Epithelial cell of proximal tubule (primary cell): Measurements from ENCODE around the gene MYO1D. TPM values are rescaled to one million over a fixed set of nuclear protein-coding genes. Genes with fewer than 3 reads are reported as not detected.
"Not testable (repeated sequence)": the region's sequence is repeated elsewhere in the genome, so short reads cannot be mapped to it uniquely, and the experiment has no call there.

Experiments
- DNase-seq: peaks from one replicate; pipeline ENCODE4 v3.0.0-alpha.2; 2011; ENCODE audit warnings: low read depth
- H3K4me3 ChIP-seq: 2 replicates; pipeline ENCODE4 v1.5.1; 2011; ENCODE audit warnings: low read depth, mild to moderate bottlenecking, low read length
- CTCF ChIP-seq: conservative IDR thresholded peaks from 2 replicates; pipeline ENCODE4 v1.5.1; 2012; ENCODE audit warnings: low read depth, mild to moderate bottlenecking, low read length
- total RNA-seq: library from RNA; depleted of rRNA; stranded (reverse); fragments of >200 nt; gene quantifications from 2 replicates; pipeline ENCODE4 v1.2.3, GENCODE V29; 2015

The MYO1D gene
- total RNA-seq, 1 donor from 2014 or later, result 54.4 TPM

- no peak for DNase-seq
- H3K4me3 ChIP-seq, result no peak overlapping the region
- TF ChIP-seq CTCF, result no peak
Observed at GRCh38 chr17:32741381-32741780, 135.5 kb downstream of the MYO1D start.

- TF ChIP-seq CTCF, result no peak
- DNase-seq, result no peak
- H3K4me3 ChIP-seq, result no peak overlapping the region
Observed at GRCh38 chr17:32739722-32740121, 137.2 kb downstream of the MYO1D start.

- H3K4me3 ChIP-seq, DNase-seq: not testable (repeated sequence)
Observed at GRCh38 chr17:32739151-32739550, 137.8 kb downstream of the MYO1D start.

- DNase-seq, result no peak
- H3K4me3 ChIP-seq, result no peak overlapping the region
- no peak for TF ChIP-seq CTCF
Observed at GRCh38 chr17:32733401-32733800, 143.5 kb downstream of the MYO1D start.

GRCh38 chr17:32732900-32733299 is 144.0 kb downstream of the MYO1D start:
- TF ChIP-seq CTCF, result no peak
- DNase-seq, result no peak
- no peak overlapping the region for H3K4me3 ChIP-seq

- no peak for TF ChIP-seq CTCF
- H3K4me3 ChIP-seq, result no peak overlapping the region
- no peak for DNase-seq
Observed at GRCh38 chr17:32732296-32732642, 144.7 kb downstream of the MYO1D start.

DNA sequence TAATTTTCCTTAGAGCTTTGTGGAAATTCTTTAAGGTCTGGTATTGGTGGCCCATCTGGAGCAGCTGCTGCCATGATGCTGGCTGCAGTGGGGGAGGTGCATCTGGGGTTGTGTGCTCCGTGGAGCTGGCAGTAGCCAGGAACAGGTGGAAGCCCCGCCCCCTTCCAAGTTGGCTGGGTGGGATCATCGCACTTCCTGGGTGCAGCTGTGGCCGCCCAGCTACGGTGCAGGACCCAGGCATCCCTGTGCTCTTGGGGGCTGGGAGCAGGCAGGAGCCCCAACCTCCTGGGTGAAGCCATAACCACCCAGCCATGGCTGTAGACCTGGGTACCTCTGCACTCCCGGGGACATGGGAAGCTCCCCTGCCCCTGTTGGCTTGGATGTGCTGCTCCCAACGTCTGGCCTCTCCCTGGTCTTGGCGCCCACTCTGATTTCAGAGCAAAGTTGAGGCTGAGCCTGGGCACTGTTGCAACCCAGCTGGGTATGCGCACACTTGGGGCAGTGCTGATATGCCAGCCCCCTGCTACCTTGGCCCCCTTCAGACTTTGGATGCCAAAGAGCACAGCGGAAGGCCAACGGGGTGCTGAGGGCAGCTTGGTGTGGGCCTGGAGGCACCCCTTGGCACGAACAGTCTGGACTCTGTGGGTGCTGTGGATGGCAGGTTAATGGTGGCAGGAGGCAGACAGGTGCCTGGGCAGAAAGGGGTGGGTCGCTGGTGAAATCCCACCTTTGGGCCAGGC is 145.2 kb downstream of the MYO1D start:
- no peak for DNase-seq
- H3K4me3 ChIP-seq, result no peak overlapping the region
- no peak for TF ChIP-seq CTCF
